ENCODE results near the gene PLA2G5. TPM values are rescaled to one million over a fixed set of nuclear protein-coding genes. Genes with fewer than 3 reads are reported as not detected.
"Not testable (repeated sequence)": the region's sequence is repeated elsewhere in the genome, so short reads cannot be mapped to it uniquely, and the experiment has no call there.

Gene PLA2G5
- total RNA-seq, 1 experiment from 2014 or later: not detected

- no peak for DNase-seq (ENCODE audit: extremely low read depth, low read depth)
Measured at GRCh38 chr1:20115479-20115878, 45.5 kb downstream of the PLA2G5 start.

GRCh38 chr1:20115916-20116315 is 45.9 kb downstream of the PLA2G5 start:
- DNase-seq (ENCODE audit: extremely low read depth, low read depth): no peak

GRCh38 chr1:20117236-20117635 is 47.2 kb downstream of the PLA2G5 start:
- DNase-seq (ENCODE audit: extremely low read depth, low read depth): no peak

GRCh38 chr1:20119347-20119746 is 49.4 kb downstream of the PLA2G5 start, which contains the start of gene PLA2G2D:
TSS of gene PLA2G2D (minus strand) at chr1:20119536. CDS start at chr1:20119498, 38 bp downstream.
- DNase-seq (ENCODE audit: extremely low read depth, low read depth): no peak

GRCh38 chr1:20120796-20121195 is 50.8 kb downstream of the PLA2G5 start:
- no peak for DNase-seq (ENCODE audit: extremely low read depth, low read depth)

- no peak for DNase-seq (ENCODE audit: extremely low read depth, low read depth)
Measured at GRCh38 chr1:20123722-20124455, 53.9 kb downstream of the PLA2G5 start.

- DNase-seq (ENCODE audit: extremely low read depth, low read depth): peak; percentile 8
Measured at GRCh38 chr1:20124456-20125057, 54.6 kb downstream of the PLA2G5 start.

GRCh38 chr1:20125100-20125499 is 55.1 kb downstream of the PLA2G5 start:
- no peak for DNase-seq (ENCODE audit: extremely low read depth, low read depth)

- DNase-seq (ENCODE audit: extremely low read depth, low read depth): no peak
Measured at GRCh38 chr1:20126041-20126805, 56.2 kb downstream of the PLA2G5 start.

- DNase-seq (ENCODE audit: extremely low read depth, low read depth): no peak
Measured at GRCh38 chr1:20126806-20127440, 56.9 kb downstream of the PLA2G5 start.

GRCh38 chr1:20130518-20130917 is 60.5 kb downstream of the PLA2G5 start:
- not testable (repeated sequence) for DNase-seq (ENCODE audit: extremely low read depth, low read depth)

- DNase-seq (ENCODE audit: extremely low read depth, low read depth): no peak
Measured at GRCh38 chr1:20134995-20135394, 65.0 kb downstream of the PLA2G5 start.

GRCh38 chr1:20136249-20136648 is 66.3 kb downstream of the PLA2G5 start:
- no peak for DNase-seq (ENCODE audit: extremely low read depth, low read depth)

- DNase-seq (ENCODE audit: extremely low read depth, low read depth): no peak
Measured at GRCh38 chr1:20137055-20137454, 67.1 kb downstream of the PLA2G5 start.

- no peak for DNase-seq (ENCODE audit: extremely low read depth, low read depth)
Measured at GRCh38 chr1:20137604-20138003, 67.6 kb downstream of the PLA2G5 start.

GRCh38 chr1:20138346-20138745 is 68.4 kb downstream of the PLA2G5 start:
- DNase-seq (ENCODE audit: extremely low read depth, low read depth): no peak

- DNase-seq (ENCODE audit: extremely low read depth, low read depth): no peak
Measured at GRCh38 chr1:20138961-20139550, 69.1 kb downstream of the PLA2G5 start, which contains the start of gene PLA2G2F. TSS of gene PLA2G2F (plus strand) at chr1:20139323. CDS start at chr1:20139428, 105 bp downstream.

GRCh38 chr1:20139776-20140612 is 70.0 kb downstream of the PLA2G5 start:
- no peak for DNase-seq (ENCODE audit: extremely low read depth, low read depth)

- DNase-seq (ENCODE audit: extremely low read depth, low read depth): no peak
Measured at GRCh38 chr1:20141001-20141400, 71.0 kb downstream of the PLA2G5 start.

GRCh38 chr1:20141466-20141865 is 71.5 kb downstream of the PLA2G5 start:
- DNase-seq (ENCODE audit: extremely low read depth, low read depth): no peak
